Ammon's horn (tissue), 1 donor: ENCODE results near the gene NXPE4.

Experiments
- DNase-seq: peaks from one replicate; pipeline ENCODE4 v3.0.0-alpha.2; 2016; ENCODE audit warnings: low spot score

Gene NXPE4

GRCh38 chr11:114559425-114560310 is 35.9 kb downstream of the NXPE4 start, which contains the start of gene NXPE1:
TSS of gene NXPE1 (minus strand) at chr11:114559881. CDS start at chr11:114551201, 8,680 bp downstream.
- DNase-seq, result no peak

GRCh38 chr11:114556135-114556534 is 39.5 kb downstream of the NXPE4 start:
- DNase-seq, result no peak

DNA sequence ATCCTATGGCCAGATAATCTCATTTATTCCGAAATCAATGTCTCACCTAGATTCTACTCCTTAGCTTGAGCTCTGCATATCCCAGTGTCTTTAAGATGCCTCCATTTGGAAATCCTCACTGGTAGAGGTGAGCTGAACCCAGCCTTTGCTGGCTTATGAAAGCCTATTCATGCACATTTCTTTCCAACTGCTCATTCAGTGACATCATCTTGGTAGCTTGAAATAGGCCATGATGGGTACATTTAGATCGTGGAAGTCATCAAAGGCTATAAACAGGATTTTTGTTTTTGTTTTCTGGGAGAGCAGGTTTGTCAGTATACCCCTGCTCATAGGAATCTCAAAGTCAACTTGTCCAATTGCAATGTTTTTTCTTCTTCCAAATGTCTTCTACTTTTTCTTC is 41.9 kb downstream of the NXPE4 start:
- no peak for DNase-seq

DNA sequence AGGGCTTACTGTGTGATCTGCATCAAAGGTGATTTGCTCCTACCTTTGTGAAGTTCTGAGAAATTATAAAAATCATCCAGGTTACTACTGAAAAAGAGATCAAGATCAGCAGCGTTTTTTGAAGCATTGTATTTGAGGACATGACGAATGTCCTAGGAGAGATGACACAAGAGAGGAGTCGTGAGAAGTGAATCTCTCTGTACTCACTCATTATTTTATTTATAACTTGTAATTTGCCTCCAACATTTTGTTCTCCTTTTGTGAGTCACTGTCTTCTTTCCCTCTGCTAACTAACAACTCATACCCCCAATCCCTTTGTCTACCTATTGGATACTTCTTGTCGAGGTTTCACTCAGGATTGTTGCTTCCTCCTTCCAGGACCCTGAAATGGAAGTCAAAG is 44.5 kb downstream of the NXPE4 start:
- DNase-seq, result no peak

DNA sequence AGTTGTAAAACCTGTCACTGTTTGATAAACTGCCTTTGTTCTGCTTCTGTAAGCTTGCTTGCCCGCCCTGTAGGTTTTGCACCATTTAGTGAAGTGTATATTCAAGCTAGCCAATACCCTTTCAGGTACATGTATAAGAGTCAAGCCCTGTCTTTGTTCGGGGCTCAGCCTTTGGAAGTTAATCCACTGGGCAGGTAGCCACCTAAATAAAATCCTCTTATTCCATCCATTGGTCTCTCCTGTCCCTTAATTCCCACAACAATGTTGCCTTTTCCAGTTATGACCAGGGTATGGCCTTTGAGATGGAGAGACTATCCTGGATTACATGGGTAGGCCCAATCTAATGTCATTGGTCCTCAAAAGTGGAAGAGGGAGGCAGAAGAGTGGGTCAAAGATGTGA is 69.9 kb downstream of the NXPE4 start:
- DNase-seq, result no peak

DNA sequence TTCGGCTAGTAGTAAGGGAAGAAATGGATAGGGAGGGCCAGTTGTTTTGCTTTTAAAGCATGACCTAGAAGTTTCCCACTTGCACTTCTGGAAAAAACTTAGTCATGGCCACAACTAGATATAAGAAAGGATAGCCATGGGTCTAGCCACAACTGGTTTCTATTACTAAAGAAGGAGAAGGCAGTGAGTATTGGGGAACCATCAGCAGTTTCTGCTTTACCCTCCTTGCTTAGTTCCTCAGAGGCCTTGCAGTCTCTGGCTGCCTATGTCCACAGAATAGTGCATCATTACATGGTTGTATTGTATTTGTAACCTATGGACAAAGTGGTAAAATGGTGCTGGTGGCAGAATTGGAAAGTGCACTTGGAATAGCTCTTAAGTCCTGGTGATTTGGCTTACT is 71.5 kb downstream of the NXPE4 start:
- DNase-seq, result no peak

DNA sequence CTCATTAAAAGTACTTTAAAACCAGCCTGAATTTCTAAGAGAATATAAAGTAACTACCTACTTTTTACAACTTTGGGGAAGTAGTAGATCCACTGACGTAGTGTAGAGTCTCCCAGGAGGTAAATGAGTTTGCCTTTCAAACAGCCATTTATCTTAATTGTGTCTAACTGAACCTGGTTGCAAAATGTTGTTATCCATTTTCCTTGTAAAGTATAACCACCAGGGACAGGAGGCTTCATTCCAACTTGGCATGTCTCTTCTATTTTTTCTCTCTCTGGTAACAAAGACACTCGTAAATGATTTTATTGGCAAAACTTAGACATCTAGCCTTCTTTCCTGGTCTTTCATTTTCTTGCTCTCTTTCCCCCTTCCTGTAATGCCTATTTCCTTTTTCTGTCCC is 72.8 kb downstream of the NXPE4 start:
- DNase-seq, result no peak
